Posterior cingulate gyrus (tissue), 11 donors: Measurements from ENCODE around the gene IQUB.
"Not testable (repeated sequence)": the region's sequence is repeated elsewhere in the genome, so short reads cannot be mapped to it uniquely, and the experiment has no call there.

Source experiments
- DNase-seq, 10 donors: peaks; one replicate each; pipeline versions ENCODE4 v3.0.0 to v3.0.0-alpha.2; 2020 to 2021; ENCODE audit warnings: mixed read lengths in 3 of 10
- intact Hi-C: fragments of 100-400 bp; cut with DNase I; formaldehyde crosslinking; loops from one replicate; pipeline ENCODE4 v1.15.1; 2023

IQUB gene

DNA sequence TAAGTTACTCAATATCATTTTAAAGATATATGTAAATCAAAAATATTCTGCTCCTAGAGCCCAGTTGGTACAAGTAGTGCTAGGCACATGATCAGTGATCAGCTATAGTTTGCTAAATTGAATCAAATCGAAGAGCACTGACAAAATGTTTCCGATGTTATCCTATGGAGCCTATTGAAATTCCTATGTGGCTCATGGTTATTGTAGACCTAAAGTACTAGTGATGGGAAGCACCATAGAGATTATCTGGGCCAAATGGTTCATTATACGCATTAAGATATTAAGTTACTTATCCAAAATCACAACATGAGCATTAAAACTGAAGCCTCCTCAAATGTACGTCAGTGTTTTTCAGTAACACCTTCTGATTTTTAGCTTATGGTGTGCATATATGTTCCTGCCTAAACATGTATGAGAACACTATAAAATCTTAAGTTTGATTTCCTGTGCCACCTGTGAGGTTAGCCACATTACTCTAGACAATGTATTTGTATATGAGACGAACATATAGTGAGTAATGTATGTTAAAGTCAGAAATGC is 103.2 kb downstream of the IQUB start:
- intact Hi-C loops: no loop called here

DNA sequence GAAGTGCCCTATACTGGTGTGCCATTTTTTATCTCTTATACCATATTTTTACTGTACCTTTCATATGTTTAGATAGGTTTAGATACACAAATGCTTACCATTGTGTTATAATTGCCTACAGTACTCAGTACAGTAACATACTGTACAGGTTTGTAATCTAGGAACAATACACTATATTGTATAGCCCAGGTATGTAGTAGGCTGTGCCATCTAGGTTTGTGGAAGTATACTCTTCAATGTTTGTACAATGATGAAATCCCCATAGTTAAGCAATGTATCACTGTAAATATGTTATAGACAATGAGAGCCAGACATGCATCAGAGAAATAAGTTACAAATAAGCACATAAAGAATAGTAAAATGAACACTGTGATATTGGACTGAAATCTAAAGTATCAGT is 109.1 kb downstream of the IQUB start:
- no peak for DNase-seq
- intact Hi-C loops: no loop called here

More for the DNA sequence above, 103.2 kb downstream of the IQUB start:
- no peak for DNase-seq

DNA sequence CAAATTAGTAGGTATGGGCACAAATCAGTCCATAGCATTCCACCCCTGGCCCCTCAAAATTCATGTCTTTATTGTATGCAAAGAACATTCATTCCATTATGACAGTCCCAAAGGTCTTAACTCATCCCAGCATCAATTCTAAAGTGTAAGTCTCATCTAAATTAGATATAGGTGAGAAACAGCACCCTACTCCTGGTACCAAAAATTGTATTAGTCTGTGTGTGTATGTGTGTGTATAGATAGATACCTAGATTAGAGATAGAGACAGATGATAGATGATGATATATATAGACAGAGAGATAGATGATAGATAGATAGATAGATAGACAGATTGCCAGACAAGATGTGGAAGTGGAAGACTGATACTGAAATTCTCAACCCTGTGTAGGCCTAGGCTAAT is 109.9 kb downstream of the IQUB start:
- intact Hi-C loops: no loop called here
- no peak for DNase-seq

DNA sequence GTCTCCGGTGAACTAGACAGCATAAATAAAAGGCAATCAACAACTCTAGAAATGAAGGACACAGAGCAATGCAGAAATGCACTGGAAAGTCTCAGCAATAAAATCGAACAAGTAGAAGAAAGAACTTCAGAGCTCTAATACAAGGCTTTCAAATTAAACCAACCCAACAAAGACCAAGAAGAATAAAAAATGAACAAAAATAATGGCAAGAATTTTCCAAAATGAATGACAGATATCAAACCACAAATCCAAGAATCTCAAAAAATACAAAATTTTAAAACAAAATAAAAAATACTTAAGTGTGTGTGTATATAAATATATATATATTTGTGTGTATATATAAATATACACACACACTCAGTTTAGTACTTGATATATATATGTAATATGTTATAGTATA is 110.8 kb downstream of the IQUB start:
- no peak for DNase-seq
- intact Hi-C loops: no loop called here

DNA sequence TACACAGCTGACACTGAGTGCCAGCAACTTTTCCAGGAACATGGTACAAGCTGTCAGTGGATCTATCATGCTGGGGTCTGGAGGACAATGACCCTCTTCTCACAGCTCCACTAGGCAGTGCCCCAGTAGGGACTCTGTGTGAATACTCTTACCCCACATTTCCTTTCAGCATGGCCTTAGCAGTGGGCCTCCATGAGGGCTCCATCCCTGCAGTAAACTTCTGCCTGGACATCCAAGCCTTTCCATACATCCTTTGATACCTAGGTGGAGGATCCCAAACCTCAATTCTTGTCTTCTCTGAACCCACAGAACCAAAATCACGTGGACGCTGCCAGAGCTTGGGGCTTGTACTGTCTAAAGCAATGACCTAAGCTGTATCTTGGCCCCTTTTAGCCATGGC is 116.8 kb downstream of the IQUB start:
- intact Hi-C loops: no loop called here

DNA sequence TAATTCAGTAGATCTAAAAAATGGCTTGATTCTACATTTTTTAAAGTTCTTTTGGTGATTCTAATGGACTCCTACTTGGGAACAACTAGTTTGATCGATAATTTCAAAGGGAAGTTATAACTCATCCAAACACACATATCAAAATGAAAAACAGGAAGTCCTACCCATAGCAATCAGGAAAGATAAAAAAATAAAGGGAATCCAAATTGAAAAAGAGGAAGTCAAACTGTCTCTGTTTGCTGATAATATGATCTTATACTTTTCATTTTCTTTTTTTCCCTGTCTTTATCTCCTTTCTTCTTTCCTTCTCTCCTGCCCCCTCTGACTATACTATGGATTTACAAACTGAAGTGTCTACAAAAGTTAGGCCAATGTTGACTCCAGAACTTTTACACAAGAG is 118.8 kb downstream of the IQUB start:
- intact Hi-C loops: no loop called here

More for the DNA sequence above, 116.8 kb downstream of the IQUB start:
- DNase-seq: no peak

DNA sequence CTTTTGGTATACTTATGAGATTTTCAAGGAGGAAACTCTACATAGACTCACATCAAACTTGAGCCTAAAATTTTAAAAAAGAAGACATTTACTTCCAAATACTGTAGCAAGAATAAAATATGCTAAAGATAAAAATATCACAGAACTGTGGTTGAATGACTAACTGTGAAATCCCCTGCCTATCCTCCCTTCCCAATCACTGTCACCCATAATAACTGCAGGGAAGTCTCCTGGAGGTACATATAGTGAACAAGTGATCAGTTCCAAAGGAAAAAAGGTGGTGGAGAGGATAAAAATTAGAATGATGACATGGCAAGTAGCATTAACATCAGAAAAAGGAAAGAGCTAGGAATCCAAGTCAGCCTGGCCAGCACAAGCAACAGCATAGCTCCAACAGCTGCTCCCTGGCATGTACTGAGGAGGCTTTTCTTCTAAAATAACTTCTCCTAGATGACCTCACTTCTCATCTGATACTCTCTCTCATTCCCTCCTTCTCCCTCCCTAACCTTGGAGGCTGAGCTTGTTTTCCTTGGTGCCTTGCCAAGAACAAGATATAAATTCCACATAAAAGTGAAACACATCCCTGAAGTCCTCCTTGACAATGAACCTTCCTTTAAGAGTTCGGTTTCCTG is 124.0 kb downstream of the IQUB start:
- DNase-seq: peak in 4 of 10 donors; percentile 11 to 83 (median 33)
- intact Hi-C loops: no loop called here

More for the DNA sequence above, 118.8 kb downstream of the IQUB start:
- DNase-seq: no peak

DNA sequence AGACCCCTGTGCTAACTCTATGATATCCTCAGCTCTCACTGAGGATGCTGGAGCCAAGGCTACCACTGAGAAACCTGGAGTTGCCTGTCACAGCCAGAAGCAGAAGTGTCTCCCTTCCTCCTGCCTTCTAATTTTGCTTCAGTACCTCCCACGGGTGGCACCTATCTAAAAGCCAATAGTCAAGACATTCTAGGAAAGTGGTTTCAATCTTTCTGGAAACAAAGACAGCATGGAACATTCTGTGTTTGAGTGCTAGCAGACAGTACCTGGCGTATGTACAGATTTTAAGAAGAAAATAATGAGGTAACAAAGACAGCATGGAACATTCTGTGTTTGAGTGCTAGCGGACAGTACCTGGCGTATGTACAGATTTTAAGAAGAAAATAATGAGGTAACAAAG is 126.4 kb downstream of the IQUB start:
- DNase-seq: peak in 5 of 10 donors; percentile 12 to 82 (median 37)
- intact Hi-C loops: not testable (repeated sequence)
